H1 (cell line): ENCODE data around the gene CCL1. TPM values are rescaled to one million over a fixed set of nuclear protein-coding genes. Genes with fewer than 3 reads are reported as not detected.

Source experiments
- BACH1 ChIP-seq: IDR thresholded peaks from 2 replicates; pipeline ENCODE4 v1.6.1; 2012; ENCODE audit warnings: low read length, improper control_type of control experiment
- EZH2 ChIP-seq: fragments of 200-600 bp; sonication (generic); IDR thresholded peaks from 2 replicates; pipeline ENCODE4 v1.7.1; 2012; ENCODE audit warnings: low read depth, mild to moderate bottlenecking, moderate library complexity, low read length, inconsistent platforms; ENCODE audit not compliant: severe bottlenecking
- NRF1 ChIP-seq: IDR thresholded peaks from 2 replicates; pipeline ENCODE4 v1.6.1; 2011; ENCODE audit warnings: mild to moderate bottlenecking, low read depth, low read length, improper control_type of control experiment
- polyA plus RNA-seq, 7 experiments: library from polyadenylated mRNA; depleted of rRNA in 3 of 7; stranded (reverse) in 5 of 7; unstranded in 2 of 7; fragments of >200 nt in 5 of 7; fragments of 200-250 nt in 2 of 7; gene quantifications; 1 replicate in 5 of 7; 2 replicates in 1 of 7; 4 replicates in 1 of 7; pipeline versions ENCODE4 v1.2.1 to v1.2.3, GENCODE V29; 2011 to 2013; ENCODE audit warnings: missing spikeins in 2 of 7, mixed read lengths in 2 of 7
- total RNA-seq: library from RNA; stranded (reverse); fragmentation: NEBNext Ultra II Directional; extraction: Animal tissue kit (Norgen Biotek cat#: 25700); gene quantifications from 2 replicates; pipeline ENCODE4 v1.2.1, GENCODE V29; 2021
- TF ChIP-seq, protein P1 (sequence below): fragments of 300-600 bp; sonication (generic); IDR thresholded peaks from 2 replicates; pipeline ENCODE4 v1.7.1; 2012; ENCODE audit warnings: low read length, moderate library complexity, mild to moderate bottlenecking, inconsistent platforms; ENCODE audit not compliant: insufficient replicate concordance
- TF ChIP-seq, protein P2 (sequence below): IDR thresholded peaks from 2 replicates; pipeline ENCODE4 v1.6.1; 2011; ENCODE audit warnings: low read length, improper control_type of control experiment
- TF ChIP-seq, protein P3 (sequence below): IDR thresholded peaks from 2 replicates; pipeline ENCODE4 v1.6.1; 2012; ENCODE audit warnings: inconsistent platforms

The CCL1 gene
- total and polyA plus RNA-seq, 2 of the 8 experiments (the other 6 are each of a cell fraction or from before 2014, with no cell fraction given) = not detected

DNA sequence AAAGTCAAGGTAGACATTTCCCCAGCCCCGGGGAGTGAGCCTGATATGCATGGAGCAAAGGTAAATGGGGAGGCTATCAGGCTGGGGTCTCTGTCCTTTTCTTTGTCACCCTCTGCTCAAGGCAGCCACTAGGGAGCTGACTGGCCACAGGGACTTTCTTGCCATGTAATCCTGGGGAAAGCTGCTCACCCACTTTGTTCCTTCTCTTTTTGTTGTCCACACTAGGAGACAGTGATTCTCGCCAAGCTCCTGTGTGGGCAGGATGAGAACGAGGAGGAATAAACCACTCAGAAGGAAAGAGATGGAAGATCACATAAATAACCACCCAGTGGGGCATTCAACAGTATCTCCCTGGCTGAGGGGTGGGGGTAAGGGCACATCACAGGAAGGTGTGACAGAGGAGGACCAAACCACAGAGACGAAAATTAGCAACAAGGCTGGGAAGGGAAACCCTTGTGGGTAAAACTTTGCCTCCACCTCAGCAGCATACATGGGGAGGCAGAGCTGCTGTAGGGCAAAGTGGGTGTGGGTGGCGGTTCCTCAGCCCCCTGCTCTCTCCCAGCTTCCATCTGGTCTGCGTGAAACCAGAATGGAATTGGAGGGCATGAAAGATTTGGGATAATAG, 26.2 kb upstream of the CCL1 start (continued):
- TF ChIP-seq, protein P1, sequence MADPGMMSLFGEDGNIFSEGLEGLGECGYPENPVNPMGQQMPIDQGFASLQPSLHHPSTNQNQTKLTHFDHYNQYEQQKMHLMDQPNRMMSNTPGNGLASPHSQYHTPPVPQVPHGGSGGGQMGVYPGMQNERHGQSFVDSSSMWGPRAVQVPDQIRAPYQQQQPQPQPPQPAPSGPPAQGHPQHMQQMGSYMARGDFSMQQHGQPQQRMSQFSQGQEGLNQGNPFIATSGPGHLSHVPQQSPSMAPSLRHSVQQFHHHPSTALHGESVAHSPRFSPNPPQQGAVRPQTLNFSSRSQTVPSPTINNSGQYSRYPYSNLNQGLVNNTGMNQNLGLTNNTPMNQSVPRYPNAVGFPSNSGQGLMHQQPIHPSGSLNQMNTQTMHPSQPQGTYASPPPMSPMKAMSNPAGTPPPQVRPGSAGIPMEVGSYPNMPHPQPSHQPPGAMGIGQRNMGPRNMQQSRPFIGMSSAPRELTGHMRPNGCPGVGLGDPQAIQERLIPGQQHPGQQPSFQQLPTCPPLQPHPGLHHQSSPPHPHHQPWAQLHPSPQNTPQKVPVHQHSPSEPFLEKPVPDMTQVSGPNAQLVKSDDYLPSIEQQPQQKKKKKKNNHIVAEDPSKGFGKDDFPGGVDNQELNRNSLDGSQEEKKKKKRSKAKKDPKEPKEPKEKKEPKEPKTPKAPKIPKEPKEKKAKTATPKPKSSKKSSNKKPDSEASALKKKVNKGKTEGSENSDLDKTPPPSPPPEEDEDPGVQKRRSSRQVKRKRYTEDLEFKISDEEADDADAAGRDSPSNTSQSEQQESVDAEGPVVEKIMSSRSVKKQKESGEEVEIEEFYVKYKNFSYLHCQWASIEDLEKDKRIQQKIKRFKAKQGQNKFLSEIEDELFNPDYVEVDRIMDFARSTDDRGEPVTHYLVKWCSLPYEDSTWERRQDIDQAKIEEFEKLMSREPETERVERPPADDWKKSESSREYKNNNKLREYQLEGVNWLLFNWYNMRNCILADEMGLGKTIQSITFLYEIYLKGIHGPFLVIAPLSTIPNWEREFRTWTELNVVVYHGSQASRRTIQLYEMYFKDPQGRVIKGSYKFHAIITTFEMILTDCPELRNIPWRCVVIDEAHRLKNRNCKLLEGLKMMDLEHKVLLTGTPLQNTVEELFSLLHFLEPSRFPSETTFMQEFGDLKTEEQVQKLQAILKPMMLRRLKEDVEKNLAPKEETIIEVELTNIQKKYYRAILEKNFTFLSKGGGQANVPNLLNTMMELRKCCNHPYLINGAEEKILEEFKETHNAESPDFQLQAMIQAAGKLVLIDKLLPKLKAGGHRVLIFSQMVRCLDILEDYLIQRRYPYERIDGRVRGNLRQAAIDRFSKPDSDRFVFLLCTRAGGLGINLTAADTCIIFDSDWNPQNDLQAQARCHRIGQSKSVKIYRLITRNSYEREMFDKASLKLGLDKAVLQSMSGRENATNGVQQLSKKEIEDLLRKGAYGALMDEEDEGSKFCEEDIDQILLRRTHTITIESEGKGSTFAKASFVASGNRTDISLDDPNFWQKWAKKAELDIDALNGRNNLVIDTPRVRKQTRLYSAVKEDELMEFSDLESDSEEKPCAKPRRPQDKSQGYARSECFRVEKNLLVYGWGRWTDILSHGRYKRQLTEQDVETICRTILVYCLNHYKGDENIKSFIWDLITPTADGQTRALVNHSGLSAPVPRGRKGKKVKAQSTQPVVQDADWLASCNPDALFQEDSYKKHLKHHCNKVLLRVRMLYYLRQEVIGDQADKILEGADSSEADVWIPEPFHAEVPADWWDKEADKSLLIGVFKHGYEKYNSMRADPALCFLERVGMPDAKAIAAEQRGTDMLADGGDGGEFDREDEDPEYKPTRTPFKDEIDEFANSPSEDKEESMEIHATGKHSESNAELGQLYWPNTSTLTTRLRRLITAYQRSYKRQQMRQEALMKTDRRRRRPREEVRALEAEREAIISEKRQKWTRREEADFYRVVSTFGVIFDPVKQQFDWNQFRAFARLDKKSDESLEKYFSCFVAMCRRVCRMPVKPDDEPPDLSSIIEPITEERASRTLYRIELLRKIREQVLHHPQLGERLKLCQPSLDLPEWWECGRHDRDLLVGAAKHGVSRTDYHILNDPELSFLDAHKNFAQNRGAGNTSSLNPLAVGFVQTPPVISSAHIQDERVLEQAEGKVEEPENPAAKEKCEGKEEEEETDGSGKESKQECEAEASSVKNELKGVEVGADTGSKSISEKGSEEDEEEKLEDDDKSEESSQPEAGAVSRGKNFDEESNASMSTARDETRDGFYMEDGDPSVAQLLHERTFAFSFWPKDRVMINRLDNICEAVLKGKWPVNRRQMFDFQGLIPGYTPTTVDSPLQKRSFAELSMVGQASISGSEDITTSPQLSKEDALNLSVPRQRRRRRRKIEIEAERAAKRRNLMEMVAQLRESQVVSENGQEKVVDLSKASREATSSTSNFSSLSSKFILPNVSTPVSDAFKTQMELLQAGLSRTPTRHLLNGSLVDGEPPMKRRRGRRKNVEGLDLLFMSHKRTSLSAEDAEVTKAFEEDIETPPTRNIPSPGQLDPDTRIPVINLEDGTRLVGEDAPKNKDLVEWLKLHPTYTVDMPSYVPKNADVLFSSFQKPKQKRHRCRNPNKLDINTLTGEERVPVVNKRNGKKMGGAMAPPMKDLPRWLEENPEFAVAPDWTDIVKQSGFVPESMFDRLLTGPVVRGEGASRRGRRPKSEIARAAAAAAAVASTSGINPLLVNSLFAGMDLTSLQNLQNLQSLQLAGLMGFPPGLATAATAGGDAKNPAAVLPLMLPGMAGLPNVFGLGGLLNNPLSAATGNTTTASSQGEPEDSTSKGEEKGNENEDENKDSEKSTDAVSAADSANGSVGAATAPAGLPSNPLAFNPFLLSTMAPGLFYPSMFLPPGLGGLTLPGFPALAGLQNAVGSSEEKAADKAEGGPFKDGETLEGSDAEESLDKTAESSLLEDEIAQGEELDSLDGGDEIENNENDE = no peak
- TF ChIP-seq BACH1 (no peak), EZH2 (no peak), NRF1 (no peak)
- TF ChIP-seq, protein P2, sequence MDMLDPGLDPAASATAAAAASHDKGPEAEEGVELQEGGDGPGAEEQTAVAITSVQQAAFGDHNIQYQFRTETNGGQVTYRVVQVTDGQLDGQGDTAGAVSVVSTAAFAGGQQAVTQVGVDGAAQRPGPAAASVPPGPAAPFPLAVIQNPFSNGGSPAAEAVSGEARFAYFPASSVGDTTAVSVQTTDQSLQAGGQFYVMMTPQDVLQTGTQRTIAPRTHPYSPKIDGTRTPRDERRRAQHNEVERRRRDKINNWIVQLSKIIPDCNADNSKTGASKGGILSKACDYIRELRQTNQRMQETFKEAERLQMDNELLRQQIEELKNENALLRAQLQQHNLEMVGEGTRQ = no peak
- TF ChIP-seq, protein P3, sequence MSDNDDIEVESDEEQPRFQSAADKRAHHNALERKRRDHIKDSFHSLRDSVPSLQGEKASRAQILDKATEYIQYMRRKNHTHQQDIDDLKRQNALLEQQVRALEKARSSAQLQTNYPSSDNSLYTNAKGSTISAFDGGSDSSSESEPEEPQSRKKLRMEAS = no peak
